ENCODE data around the gene HS1BP3.

HS1BP3 gene

DNA sequence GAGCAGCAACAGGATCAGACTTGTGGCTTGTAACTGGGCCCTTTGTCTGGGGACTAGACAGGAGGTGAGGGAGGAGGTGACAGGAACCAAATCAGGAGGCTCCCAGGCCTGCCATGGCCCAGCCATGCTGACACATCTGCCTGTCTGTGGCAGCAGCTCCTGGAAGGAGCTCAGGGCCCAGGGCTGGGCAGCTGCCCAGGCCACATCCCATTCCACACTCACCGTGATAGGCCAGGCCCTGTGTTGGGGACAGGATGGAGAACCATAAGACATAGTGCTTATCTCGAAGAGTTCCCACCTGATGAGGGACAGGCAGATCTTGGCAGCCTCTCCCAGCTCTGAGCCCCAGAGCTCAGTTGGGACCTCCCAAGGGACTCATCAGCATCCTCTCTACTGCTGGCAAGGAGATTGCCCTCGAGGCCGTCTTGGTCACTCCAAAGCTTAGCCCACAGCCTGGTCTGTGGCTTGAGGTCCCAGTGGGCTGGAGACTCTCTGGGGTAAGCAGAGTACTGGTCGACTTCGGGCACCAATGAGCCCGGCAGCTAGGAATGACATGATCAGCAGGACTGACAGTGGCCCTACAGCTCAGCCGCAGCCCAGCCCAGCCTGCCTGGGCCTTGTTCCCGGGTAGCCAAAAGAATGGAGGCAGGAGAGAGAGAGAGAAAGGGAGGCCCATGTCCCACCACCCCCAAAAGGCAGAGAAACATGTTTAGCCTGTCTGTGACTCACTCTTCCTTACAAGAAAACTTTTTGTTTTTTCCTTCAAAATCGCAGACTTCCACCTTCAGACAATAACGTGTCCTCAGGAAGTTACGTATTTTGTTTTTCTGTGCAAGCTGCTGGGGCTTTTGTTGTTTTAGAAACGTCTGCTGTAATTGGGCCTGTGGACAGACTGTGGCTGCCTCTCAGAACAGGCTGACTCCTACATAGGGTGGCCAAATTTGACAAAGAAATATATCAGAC, 82.1 kb downstream of the HS1BP3 start:
- no peak overlapping the region for H3K4me3 ChIP-seq (ENCODE audit: low read depth, low read length)
- TF ChIP-seq, protein P1, sequence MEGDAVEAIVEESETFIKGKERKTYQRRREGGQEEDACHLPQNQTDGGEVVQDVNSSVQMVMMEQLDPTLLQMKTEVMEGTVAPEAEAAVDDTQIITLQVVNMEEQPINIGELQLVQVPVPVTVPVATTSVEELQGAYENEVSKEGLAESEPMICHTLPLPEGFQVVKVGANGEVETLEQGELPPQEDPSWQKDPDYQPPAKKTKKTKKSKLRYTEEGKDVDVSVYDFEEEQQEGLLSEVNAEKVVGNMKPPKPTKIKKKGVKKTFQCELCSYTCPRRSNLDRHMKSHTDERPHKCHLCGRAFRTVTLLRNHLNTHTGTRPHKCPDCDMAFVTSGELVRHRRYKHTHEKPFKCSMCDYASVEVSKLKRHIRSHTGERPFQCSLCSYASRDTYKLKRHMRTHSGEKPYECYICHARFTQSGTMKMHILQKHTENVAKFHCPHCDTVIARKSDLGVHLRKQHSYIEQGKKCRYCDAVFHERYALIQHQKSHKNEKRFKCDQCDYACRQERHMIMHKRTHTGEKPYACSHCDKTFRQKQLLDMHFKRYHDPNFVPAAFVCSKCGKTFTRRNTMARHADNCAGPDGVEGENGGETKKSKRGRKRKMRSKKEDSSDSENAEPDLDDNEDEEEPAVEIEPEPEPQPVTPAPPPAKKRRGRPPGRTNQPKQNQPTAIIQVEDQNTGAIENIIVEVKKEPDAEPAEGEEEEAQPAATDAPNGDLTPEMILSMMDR (IDR thresholded peaks at IDR 0.05; ENCODE audit: low read depth, low read length), result no peak
- no peak for TF ChIP-seq MYC (IDR thresholded peaks at IDR 0.05; ENCODE audit: low read depth, low read length)
- no peak for TF ChIP-seq POLR2A (IDR thresholded peaks at IDR 0.05; ENCODE audit: extremely low read depth, insufficient read length)
- TF ChIP-seq, protein P2, sequence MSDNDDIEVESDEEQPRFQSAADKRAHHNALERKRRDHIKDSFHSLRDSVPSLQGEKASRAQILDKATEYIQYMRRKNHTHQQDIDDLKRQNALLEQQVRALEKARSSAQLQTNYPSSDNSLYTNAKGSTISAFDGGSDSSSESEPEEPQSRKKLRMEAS (IDR thresholded peaks at IDR 0.05; ENCODE audit: low read depth, low read length), result no peak
- DNase-seq (ENCODE audit: low read depth), result peak; percentile 32

DNA sequence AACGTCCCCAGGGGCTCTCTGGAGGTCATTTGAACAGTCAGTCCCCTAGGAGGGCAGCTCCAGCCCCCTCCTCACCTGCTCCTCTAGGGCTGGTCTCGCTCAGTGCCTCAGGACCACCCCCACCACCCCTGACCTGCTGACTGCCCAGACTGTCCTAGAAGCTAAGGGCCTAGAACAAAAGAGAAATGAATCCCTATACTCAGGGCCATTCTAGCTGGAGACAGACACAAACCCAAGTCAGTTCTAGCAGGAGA, 83.0 kb downstream of the HS1BP3 start:
- no peak overlapping the region for H3K4me3 ChIP-seq (ENCODE audit: low read depth, low read length)
- no peak for DNase-seq (ENCODE audit: low read depth)
- TF ChIP-seq MYC (IDR thresholded peaks at IDR 0.05; ENCODE audit: low read depth, low read length), result no peak

Measured in NB4 (cell line).